Activated T-cell treated with anti-CD3 and anti-CD28 coated beads, Interleukin-2, amount 50 U/mL, for 4 hours (primary cell): ENCODE data around the gene TNK1. TPM values are rescaled to one million over a fixed set of nuclear protein-coding genes. Genes with fewer than 3 reads are reported as not detected.

Experiments used
- ATAC-seq, 2 donors: fragments of 200-7000 bp; cut with Tn5 transposase; one replicate each; pipeline ENCODE4 v1.10.0; 2021
- DNase-seq: peaks from one replicate; pipeline ENCODE4 v3.0.0-alpha.2; 2020
- H3K27me3 Mint-ChIP-seq: one replicate; pipeline ENCODE4 v1.8.0; 2021; ENCODE audit warnings: low read depth, mixed read lengths
- H3K36me3 Mint-ChIP-seq: one replicate; pipeline ENCODE4 v1.8.0; 2022; ENCODE audit warnings: mixed read lengths; ENCODE audit not compliant: insufficient read depth
- H3K4me1 Mint-ChIP-seq: one replicate; pipeline ENCODE4 v1.8.0; 2021; ENCODE audit warnings: low read depth, mixed read lengths
- H3K4me3 Mint-ChIP-seq: one replicate; pipeline ENCODE4 v1.8.0; 2021; ENCODE audit warnings: mild to moderate bottlenecking, moderate library complexity, mixed read lengths
- H3K9me3 Mint-ChIP-seq: one replicate; pipeline ENCODE4 v1.8.0; 2021; ENCODE audit warnings: mixed read lengths
- total RNA-seq, 3 donors: library from RNA; stranded (reverse); gene quantifications; one replicate each; pipeline ENCODE4 v1.2.1, GENCODE V29; 2021

TNK1 gene
- total RNA-seq, 3 donors from 2014 or later, result 5.6 to 7.4 (median 6.0) TPM

DNA sequence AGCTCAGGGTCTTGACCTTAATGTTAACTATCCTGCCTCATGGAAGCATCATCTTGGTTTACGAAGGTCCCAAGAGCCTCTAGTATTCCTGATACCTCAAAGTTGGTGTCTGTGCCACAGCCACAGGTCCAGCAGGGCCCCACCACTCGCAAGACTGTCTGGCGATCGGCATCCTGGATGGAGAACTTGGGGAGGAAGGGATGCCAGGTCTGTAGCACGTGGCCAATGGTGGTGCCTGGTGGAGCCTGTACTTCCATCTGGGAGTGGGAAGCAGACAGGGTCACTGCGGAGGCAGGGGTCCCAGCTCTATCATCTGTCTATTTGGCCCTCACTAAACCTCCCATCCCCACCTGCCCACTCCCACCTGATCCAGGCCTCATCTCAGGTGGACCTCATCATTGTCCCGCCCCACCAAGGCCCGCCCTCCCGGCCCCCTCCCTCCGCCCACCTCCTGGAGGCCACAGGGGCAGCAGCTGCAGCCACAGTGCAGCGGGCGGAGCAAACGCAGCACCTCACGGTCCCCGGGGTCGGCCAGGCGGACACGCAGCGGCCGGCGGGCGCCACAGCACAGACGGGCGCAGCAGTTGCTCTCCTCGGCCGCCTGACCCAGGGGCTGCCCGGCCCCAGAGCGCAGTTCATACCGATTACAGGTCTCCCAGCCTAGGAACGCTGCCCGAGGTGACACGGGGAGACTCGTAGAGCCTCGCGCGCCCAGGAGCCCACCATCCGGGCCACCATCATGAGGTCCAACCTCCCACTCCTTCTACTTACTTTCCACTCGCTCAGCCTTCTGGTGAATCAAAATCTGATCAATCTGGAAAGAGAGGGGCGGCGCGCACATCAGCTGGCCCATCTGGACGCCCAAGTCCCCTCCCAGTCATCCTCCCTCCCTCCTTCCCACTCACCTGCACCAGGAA is 12.1 kb downstream of the TNK1 start:
- Mint-ChIP-seq H3K4me1 (peaks cover 29% of the 10 kb centered on the region), H3K9me3 (no peaks in the 10 kb centered on the region)
- no peak for ATAC-seq

DNA sequence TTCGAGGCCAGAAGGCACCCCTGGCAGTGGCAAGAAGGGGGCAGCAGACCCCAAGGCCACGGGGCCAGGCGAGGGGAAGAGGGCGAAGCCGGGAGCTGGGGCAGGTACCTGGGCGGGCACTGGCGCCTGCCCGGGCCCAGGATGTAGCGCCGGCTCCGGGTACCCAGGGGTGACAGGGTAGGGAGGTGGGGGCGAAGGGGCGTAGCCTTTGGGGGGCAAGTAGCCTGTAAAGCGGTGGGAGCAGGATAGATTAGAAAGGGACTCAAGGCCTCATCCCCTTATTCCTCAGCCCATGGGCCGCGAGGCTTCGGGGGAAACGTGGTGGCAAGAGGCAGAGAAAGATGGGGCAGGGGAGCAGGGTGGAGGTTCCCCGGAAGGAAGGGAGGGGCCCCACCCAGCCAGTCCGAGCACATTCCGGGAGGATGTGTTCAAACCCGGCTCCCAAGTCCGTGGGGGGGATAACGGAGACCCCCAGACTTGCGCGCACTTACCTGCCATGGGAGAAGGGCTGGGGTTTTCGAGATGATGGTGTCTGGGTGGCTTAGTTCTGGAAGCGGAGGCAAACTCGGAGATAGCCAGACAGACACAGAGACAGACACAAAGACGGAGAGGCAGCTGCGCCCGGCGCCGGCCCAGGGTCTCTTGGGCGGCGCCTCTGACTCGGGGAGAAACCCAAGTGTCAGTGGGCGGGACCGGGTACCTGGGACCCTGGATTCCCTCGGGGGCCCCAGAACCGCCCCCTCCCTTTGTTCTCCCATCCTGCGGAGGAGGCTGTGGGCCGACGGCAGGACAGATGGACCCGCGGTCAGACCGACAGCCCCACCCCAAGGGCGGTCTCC is 12.9 kb downstream of the TNK1 start:
- peak; percentile 57 for DNase-seq
- ATAC-seq, result peak; percentile 55 to 57
- H3K4me3 Mint-ChIP-seq, result peak overlapping the region; percentile 92
- no peaks in the 10 kb centered on the region for H3K9me3 Mint-ChIP-seq
- H3K36me3 Mint-ChIP-seq, result peaks cover 14% of the 10 kb centered on the region
- peaks cover 29% of the 10 kb centered on the region for H3K4me1 Mint-ChIP-seq
- no peaks in the 10 kb centered on the region for H3K27me3 Mint-ChIP-seq

More for the DNA sequence above, 12.1 kb downstream of the TNK1 start:
- Mint-ChIP-seq H3K36me3 (peaks cover 14% of the 10 kb centered on the region), H3K27me3 (no peaks in the 10 kb centered on the region), H3K4me3 (peak overlapping the region; percentile 92)
- no peak for DNase-seq

DNA sequence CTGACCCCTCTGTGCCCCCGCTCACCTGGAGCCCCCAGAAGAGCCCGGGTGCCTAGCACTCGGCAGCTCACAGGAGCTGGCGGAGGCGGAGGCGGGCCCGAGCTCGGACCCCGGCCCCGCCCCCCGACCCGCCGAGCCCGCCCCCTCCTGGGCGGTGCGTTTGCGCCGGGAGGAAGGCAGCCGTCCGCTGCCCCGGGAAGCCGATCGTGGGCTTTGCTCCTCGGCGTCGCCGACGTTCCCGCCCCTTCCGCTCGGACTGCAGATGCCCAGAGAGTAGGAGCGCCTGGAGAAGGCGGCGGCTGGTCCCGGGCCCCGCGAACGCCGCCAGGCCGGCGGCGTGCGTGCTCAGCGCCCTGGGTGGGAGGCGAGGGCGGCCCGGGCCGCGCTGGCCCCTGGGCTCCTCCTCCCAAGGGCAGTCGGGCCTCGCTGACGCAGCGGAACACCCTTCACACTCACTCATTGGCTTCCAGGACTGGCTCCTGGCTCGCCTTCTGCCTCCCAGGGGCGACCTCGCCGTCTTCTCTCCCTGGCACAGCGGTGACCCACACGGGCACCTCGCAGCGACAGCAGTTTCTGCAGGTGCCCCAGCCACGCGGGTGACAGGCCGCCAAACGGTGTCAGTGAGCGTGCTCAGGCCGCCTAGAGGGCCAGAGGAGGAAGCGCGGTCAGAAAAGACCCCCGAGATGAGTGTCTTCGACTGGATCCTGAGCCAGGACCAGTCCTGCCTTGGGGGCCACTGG is 13.7 kb downstream of the TNK1 start, which contains the start of gene PLSCR3:
Gene PLSCR3 (minus strand): TSS at position 74 of the 740 bp plus-strand sequence. CDS start 415 bp downstream, outside the sequence.
- H3K36me3 Mint-ChIP-seq, result peaks cover 8% of the 10 kb centered on the region
- DNase-seq (peak; percentile 76), ATAC-seq (peak; percentile 91 to 92)
- no peaks in the 10 kb centered on the region for H3K27me3 Mint-ChIP-seq
- no peaks in the 10 kb centered on the region for H3K9me3 Mint-ChIP-seq
- peaks cover 30% of the 10 kb centered on the region for H3K4me1 Mint-ChIP-seq
- peak within 1 kb of the TSS; percentile 92 for H3K4me3 Mint-ChIP-seq

DNA sequence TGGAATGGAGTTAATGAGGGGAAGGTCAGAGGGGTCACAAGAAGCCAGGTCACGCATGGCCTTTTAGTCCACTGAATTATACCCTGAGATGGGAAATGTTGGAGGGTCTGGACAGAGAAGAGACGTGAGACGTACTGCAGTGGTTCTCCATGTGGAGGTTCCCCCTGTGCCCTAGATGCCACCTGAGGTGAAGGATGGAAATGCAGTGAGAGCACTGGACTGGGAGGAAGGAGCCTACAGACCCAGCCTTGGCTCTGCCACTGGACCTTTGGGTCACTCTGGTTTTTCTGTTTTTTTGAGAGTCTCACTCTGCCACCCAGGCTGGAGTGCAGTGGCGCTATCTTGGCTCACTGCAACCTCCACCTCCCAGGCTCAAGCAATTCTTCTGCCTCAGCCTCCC is 15.3 kb downstream of the TNK1 start:
- DNase-seq, result no peak

DNA sequence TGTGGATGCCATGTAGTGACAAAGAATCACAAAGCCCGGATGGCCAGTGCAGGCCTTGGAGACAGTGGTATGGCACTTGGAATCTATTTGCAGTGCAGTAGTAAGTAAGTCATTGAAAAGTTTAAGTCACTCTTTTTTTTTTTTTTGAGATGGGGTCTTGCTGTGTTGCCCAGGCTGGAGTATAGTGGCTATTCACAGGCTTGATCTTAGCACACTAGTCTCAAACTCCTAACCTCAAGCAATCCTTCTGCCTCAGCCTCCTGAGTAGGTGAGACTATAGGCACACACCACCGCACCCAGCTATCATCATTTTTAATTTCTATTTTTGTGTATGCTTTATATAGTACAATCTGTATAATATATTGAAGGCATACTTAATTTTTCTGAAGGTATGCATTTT is 17.7 kb downstream of the TNK1 start:
- no peaks in the 10 kb centered on the region for H3K36me3 Mint-ChIP-seq
- H3K4me1 Mint-ChIP-seq, result peaks cover 15% of the 10 kb centered on the region
- H3K4me3 Mint-ChIP-seq, result no peak overlapping the region
- DNase-seq (no peak), ATAC-seq (no peak)
- H3K9me3 Mint-ChIP-seq, result no peaks in the 10 kb centered on the region
- no peaks in the 10 kb centered on the region for H3K27me3 Mint-ChIP-seq

More for the DNA sequence above, 15.3 kb downstream of the TNK1 start:
- Mint-ChIP-seq H3K4me1 (peaks cover 26% of the 10 kb centered on the region), H3K4me3 (peak overlapping the region; percentile 1), H3K36me3 (peaks cover 5% of the 10 kb centered on the region), H3K27me3 (no peaks in the 10 kb centered on the region), H3K9me3 (no peaks in the 10 kb centered on the region)
- ATAC-seq, result no peak

DNA sequence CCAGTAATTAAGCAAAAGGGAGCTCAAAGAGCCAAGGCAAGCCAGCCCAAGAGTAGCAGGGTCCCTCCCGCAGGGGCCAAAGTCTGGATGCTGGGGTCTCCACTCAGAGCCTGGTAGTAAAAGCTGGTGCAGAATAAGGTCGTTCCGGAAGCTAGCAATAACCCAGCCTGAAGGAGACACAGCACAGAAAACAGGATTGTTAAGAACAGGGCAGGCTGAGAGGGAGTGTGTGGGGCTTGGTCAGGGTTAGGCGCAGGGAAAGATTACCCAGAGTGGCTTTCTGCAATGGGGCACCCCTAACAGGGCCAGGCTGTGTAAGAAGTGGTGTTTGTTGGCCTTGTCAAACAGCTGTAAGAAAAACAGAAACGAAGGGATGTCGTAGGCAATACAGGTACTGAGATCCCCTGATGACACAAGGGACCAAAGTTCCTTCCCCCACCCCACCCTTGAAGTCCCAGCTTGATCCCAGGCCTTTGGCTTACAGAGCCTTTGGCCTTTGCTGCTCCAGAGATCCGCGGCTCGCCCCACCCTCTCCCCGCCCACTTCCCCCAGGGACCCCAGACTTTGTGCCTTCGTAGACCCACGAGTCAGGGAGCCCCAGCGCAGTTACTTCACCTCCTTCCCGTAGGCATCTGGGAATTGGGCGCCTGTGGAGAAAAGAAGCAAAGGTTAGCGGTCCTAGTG is 22.3 kb downstream of the TNK1 start:
- DNase-seq (no peak), ATAC-seq (no peak)
- Mint-ChIP-seq H3K36me3 (no peaks in the 10 kb centered on the region), H3K4me1 (peaks cover 13% of the 10 kb centered on the region), H3K9me3 (no peaks in the 10 kb centered on the region), H3K4me3 (peak overlapping the region; percentile 93), H3K27me3 (no peaks in the 10 kb centered on the region)

DNA sequence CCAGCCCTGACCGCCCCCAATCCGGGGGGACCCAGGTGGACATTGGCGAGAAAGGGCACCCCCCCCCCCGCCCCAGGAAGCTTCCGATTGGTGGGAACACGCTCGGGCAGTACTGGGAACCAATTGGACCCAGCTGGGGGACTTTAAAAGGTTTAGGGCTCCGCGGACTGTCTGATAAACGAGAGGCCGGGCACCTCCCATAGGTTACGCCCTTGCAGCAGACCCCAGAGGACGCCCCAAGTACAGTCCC is 22.8 kb downstream of the TNK1 start:
- peaks cover 13% of the 10 kb centered on the region for H3K4me1 Mint-ChIP-seq
- H3K4me3 Mint-ChIP-seq, result peak overlapping the region; percentile 93
- no peak for ATAC-seq

DNA sequence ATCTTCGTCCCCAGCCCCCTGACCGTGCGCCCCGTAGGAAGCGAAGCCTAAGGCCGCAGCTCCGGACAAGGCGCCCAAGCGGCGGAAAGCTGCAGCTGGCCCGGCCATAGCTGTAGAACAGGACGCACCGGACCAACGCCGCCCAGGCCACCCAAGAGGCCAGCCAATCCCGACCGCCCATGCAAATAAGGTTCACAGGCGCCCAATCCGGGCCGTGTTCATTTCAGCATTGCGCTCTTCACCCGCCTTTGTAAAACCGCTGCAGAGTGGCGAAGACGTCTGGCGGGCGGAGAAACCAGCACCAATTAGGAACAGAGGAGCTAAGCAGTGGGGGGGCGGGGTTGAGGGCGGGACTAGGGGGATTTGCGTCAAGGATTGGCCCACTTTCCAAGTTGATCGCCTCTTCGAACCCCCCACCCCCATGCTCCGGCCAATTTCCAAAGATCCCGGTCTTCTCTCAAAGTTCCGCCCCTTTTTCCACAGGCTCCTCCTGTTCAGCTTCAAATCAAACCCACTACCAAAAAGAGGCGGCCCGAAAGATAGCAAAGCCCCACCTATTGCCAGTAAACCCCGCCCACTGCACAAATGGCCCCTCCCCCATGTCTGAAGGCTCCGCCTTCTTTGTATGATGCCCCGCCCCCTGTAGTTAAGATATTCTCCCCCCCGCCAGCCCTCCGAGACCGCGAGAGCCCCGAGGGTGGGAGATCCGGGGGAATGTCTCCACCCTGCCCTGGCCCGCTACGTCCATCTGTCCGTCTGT is 23.3 kb downstream of the TNK1 start, which contains the start of gene TMEM256:
Gene TMEM256 (minus strand): TSS at position 121 of the 760 bp plus-strand sequence. CDS start 13 bp downstream, at position 108.
- Mint-ChIP-seq H3K36me3 (no peaks in the 10 kb centered on the region), H3K27me3 (no peaks in the 10 kb centered on the region)
- peak; percentile 90 for DNase-seq

More for the DNA sequence above, 22.8 kb downstream of the TNK1 start:
- no peaks in the 10 kb centered on the region for H3K9me3 Mint-ChIP-seq
- H3K27me3 Mint-ChIP-seq, result no peaks in the 10 kb centered on the region
- no peaks in the 10 kb centered on the region for H3K36me3 Mint-ChIP-seq
- DNase-seq, result no peak

DNA sequence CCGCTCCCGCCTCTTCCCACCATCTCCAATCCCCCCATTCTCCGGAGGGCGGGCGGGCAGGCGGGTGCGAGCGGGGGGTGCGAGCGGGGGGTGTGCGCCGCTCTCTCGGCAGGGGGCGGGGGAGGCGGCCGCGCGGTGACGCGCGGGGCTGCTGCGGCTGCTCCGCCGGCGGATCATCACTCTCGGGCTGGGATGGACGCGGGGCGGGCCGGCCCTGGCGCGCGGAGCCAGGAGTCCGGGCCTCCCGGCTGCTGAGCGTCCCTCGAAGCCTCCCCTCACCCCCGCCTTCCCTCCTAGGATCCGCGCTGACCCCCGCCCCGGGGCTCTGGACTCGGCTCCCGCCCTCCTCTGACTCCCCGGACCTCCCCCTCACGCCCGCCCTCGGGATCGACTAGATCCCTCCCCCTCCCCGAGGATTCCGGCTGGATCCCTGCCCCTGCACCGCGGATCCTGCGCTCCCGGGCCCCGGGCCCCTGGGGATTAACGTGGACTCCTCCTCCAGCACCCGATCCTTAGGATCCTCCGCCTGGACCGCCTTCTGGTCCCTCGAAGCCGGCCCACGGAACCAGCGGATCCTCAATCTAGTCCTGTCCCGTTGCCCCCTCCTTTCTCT is 24.0 kb downstream of the TNK1 start:
- Mint-ChIP-seq H3K36me3 (no peaks in the 10 kb centered on the region), H3K9me3 (no peaks in the 10 kb centered on the region), H3K4me1 (peaks cover 11% of the 10 kb centered on the region), H3K4me3 (peak overlapping the region; percentile 93), H3K27me3 (no peaks in the 10 kb centered on the region)
- DNase-seq (peak; percentile 64), ATAC-seq (peak; percentile 56 to 62)

More for the DNA sequence above, 23.3 kb downstream of the TNK1 start, which contains the start of gene TMEM256:
- Mint-ChIP-seq H3K9me3 (no peaks in the 10 kb centered on the region), H3K4me1 (peaks cover 13% of the 10 kb centered on the region), H3K4me3 (peak within 1 kb of the TSS; percentile 93)
- peak; percentile 91 to 94 for ATAC-seq

DNA sequence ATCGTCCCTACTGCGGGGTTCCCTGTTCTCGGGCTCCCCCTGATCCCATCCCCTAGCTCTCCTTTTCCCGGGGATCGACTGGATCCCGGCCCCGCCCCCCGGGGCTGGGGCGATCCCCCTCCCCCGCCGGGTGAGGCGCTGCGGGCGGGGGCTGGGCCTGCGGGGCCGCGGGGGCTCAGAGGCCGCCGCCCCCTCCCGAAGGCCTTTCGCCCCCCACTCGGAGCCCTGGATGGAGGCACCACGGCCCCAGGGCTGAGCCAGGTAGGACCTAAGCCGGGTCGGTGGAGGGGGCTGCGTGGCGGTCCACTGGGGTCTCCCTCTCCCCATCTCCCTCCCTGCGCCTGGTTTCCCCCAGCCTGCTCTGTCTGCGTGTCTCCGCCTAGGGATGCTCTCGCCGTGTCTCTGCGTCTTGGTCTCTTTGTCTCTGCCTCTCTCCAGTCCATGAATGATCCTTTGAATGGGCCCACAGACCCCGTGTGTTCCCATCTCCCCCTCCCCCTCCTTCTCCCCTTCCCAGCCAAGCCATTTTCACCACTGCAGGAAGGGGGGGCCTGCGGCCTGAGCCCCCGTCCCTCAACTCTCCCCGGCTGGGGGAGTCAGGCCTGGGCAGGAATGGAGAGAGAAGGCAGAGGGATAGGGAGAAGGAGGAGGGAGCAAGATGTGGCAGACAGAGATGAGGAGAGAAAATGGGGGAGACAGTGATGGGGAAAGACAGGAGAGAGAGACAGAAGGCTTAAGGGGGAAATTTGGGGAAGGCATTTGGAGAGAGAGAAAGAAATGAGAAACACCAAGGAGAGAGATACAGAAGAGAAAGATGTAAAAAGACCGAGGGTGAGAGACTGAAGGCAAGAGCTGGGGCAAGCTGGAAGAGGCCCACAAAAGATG is 24.7 kb downstream of the TNK1 start:
- H3K27me3 Mint-ChIP-seq, result no peaks in the 10 kb centered on the region
- H3K9me3 Mint-ChIP-seq, result no peaks in the 10 kb centered on the region
- peaks cover 11% of the 10 kb centered on the region for H3K4me1 Mint-ChIP-seq
- H3K4me3 Mint-ChIP-seq, result peak overlapping the region; percentile 76
- ATAC-seq (no peak), DNase-seq (no peak)
- no peaks in the 10 kb centered on the region for H3K36me3 Mint-ChIP-seq

DNA sequence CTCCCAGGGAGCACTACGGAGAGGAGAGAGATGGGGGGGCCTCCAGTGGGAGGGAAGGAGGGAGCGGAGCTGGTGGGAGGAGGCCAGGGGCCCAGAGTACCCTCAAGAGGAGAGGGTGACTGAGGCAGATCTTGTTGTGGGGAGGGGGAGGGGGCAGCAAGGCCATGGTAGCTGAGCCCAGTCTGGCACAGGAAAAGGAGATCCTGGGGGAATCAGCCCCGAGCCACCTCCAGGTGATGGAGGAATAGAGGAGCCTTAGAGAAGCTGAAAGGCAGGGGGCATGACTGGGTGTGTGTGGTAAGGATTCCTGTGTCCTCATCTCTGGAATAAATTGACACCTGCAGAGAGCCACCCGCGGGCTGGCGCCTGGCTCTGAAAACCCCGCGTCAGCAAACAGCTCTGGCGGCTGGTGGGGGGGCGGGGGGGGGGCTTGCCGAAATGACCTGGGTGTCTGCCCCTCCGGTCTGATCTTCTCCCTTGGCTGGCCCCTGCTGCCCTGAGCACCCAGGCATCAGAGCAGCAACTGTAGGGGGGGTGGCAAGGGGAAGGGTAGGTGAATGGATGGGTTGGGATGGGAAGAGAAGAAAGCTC is 25.4 kb downstream of the TNK1 start:
- Mint-ChIP-seq H3K36me3 (no peaks in the 10 kb centered on the region), H3K4me1 (peaks cover 11% of the 10 kb centered on the region), H3K27me3 (no peaks in the 10 kb centered on the region), H3K4me3 (peak overlapping the region; percentile 67), H3K9me3 (no peaks in the 10 kb centered on the region)
- DNase-seq, result no peak
- no peak for ATAC-seq

DNA sequence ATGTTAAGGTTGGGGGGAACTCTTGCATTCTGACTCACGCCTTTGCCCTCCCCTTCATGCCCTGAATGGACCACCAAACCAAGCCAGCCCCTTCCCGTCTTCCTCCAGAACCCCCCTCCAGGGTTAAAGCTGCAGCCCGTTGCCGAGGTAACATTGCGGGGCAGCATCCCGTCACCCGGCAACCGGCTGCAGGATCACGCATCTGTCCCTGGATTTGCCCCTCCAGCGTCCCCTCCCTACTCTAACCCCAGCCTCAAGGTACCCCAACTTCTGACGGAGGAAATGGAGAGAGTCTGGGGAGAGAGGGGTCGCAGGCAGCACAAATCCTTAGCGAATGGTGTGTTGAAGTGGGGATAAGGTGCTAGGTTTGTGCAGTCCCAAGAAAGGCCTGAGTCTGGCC is 26.2 kb downstream of the TNK1 start:
- ATAC-seq (no peak), DNase-seq (no peak)
- H3K4me3 Mint-ChIP-seq, result no peak overlapping the region
- no peaks in the 10 kb centered on the region for H3K27me3 Mint-ChIP-seq
- no peaks in the 10 kb centered on the region for H3K9me3 Mint-ChIP-seq
- peaks cover 11% of the 10 kb centered on the region for H3K4me1 Mint-ChIP-seq
- H3K36me3 Mint-ChIP-seq, result no peaks in the 10 kb centered on the region
